K562 (cell line): Measurements from ENCODE around the gene AFF2.

Source experiments
- ESRRA ChIP-seq: fragments of 450-650 bp; IDR thresholded peaks from 2 replicates; pipeline ENCODE4 v1.6.1; 2014; ENCODE audit warnings: low read depth, mild to moderate bottlenecking, moderate library complexity, borderline replicate concordance
- HDAC2 ChIP-seq: fragments of 450-650 bp; IDR thresholded peaks from 2 replicates; pipeline ENCODE4 v1.6.1; 2016; ENCODE audit warnings: mild to moderate bottlenecking
- HMG20B ChIP-seq: fragments of 250-450 bp; sonication (Bioruptor Pico); IDR thresholded peaks from 2 replicates; pipeline ENCODE4 v1.5.0; 2021; ENCODE audit warnings: mild to moderate bottlenecking
- SP1 ChIP-seq: sonication (generic); formaldehyde crosslinking; IDR thresholded peaks from 2 replicates; pipeline ENCODE4 v1.8.1; 2022; ENCODE audit warnings: mild to moderate bottlenecking, missing genetic modification reagents
- ZNF561 ChIP-seq: fragments of 450-650 bp; formaldehyde crosslinking; conservative IDR thresholded peaks from 2 replicates; pipeline ENCODE4 v1.4.0; 2020; ENCODE audit warnings: mild to moderate bottlenecking, moderate library complexity
- TF ChIP-seq, protein P1 (sequence below), 3 experiments: IDR thresholded peaks in 2 of 3; conservative IDR thresholded peaks in 1 of 3; 2 replicates each; pipeline ENCODE4 v1.5.1; 2011 to 2012; ENCODE audit warnings: low read length in 3 of 3, mild to moderate bottlenecking in 3 of 3, control low read depth in 2 of 3, improper control_type of control experiment in 1 of 3, inconsistent platforms in 1 of 3, low read depth in 1 of 3, mixed read lengths in 1 of 3, moderate library complexity in 1 of 3; ENCODE audit not compliant: insufficient read depth in 2 of 3

DNA sequence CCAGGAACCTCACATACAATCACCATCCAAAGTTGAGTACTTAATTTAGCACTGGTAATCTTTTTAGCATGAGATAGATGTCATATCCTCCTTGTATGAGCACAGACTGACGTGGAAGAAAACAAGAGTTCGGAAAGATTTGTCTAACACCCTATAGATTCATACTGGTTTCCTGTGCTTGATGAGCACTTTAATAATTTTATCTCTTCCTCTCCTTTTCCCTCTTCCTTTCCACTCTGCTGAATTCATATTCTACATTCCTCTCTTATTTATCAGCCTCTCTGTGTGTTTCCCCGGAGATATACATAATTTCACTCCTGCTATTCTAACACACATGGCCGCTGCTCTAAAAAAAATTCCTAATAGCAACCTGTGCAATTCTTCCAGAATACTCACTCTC lies 273.9 kb downstream of the AFF2 start:
- TF ChIP-seq ESRRA, result no peak
- no peak for TF ChIP-seq HDAC2
- no peak for TF ChIP-seq SP1
- TF ChIP-seq HMG20B (CRISPR knock-in tag), result no peak
- TF ChIP-seq, protein P1, sequence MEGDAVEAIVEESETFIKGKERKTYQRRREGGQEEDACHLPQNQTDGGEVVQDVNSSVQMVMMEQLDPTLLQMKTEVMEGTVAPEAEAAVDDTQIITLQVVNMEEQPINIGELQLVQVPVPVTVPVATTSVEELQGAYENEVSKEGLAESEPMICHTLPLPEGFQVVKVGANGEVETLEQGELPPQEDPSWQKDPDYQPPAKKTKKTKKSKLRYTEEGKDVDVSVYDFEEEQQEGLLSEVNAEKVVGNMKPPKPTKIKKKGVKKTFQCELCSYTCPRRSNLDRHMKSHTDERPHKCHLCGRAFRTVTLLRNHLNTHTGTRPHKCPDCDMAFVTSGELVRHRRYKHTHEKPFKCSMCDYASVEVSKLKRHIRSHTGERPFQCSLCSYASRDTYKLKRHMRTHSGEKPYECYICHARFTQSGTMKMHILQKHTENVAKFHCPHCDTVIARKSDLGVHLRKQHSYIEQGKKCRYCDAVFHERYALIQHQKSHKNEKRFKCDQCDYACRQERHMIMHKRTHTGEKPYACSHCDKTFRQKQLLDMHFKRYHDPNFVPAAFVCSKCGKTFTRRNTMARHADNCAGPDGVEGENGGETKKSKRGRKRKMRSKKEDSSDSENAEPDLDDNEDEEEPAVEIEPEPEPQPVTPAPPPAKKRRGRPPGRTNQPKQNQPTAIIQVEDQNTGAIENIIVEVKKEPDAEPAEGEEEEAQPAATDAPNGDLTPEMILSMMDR (IDR thresholded peaks at IDR 0.05 in 2 of 3, conservative IDR thresholded peaks at IDR 0.05 in 1 of 3; ENCODE audit: insufficient read depth in 2 of 3, low read depth in 1 of 3, low read length in 3 of 3), result no peak
- no peak for TF ChIP-seq ZNF561
